ENCODE measurements around the gene SMARCA4.

DNA sequence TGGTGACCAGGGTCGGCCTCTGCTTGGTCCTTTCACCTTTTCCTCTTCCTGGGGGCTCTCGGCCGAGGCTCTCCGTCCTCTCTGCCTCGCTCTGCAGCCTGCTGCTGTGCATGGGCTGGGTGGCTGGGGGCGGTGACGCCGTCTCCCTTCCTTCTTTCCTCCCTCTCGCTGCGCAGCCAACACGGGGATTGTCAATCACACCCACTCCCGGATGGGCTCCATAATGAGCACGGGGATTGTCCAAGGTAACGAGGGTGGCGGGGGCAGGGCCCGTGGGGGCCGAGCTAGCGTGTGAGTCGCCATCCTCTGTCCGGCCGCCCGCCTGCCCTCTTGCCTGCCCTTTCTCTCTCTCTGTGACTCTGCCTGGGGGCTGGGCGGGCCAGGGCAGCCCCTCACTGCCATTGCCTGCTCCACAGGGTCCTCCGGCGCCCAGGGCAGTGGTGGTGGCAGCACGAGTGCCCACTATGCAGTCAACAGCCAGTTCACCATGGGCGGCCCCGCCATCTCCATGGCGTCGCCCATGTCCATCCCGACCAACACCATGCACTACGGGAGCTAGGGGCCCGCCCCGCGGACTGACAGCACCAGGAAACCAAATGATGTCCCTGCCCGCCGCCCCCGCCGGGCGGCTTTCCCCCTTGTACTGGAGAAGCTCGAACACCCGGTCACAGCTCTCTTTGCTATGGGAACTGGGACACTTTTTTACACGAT lies 39.5 kb upstream of the SMARCA4 start:
- TF ChIP-seq, protein P1, sequence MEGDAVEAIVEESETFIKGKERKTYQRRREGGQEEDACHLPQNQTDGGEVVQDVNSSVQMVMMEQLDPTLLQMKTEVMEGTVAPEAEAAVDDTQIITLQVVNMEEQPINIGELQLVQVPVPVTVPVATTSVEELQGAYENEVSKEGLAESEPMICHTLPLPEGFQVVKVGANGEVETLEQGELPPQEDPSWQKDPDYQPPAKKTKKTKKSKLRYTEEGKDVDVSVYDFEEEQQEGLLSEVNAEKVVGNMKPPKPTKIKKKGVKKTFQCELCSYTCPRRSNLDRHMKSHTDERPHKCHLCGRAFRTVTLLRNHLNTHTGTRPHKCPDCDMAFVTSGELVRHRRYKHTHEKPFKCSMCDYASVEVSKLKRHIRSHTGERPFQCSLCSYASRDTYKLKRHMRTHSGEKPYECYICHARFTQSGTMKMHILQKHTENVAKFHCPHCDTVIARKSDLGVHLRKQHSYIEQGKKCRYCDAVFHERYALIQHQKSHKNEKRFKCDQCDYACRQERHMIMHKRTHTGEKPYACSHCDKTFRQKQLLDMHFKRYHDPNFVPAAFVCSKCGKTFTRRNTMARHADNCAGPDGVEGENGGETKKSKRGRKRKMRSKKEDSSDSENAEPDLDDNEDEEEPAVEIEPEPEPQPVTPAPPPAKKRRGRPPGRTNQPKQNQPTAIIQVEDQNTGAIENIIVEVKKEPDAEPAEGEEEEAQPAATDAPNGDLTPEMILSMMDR (conservative IDR thresholded peaks at IDR 0.05) = no peak
- no peak for TF ChIP-seq ZFX (IDR thresholded peaks at IDR 0.05)

Measured in C4-2B (cell line).